IMR-90 (cell line): ENCODE measurements around the gene CCNYL1.

Source experiments
- CHD1 ChIP-seq: IDR thresholded peaks from 2 replicates; pipeline ENCODE4 v1.6.1; 2012; ENCODE audit warnings: low read depth, low read length, improper control_type of control experiment
- MAZ ChIP-seq: IDR thresholded peaks from 2 replicates; pipeline ENCODE4 v1.6.1; 2012; ENCODE audit warnings: low read depth, mild to moderate bottlenecking, low read length, improper control_type of control experiment, moderate library complexity, borderline replicate concordance
- POLR2A ChIP-seq: IDR thresholded peaks from 2 replicates; pipeline ENCODE4 v1.6.1; 2012; ENCODE audit warnings: mild to moderate bottlenecking, low read depth, low read length
- RFX5 ChIP-seq: IDR thresholded peaks from 2 replicates; pipeline ENCODE4 v1.8.0; 2012; ENCODE audit warnings: low read depth, mild to moderate bottlenecking, low read length, moderate library complexity
- TF ChIP-seq, protein P1 (sequence below): conservative IDR thresholded peaks from 2 replicates; pipeline ENCODE4 v1.5.1; 2012; ENCODE audit warnings: mild to moderate bottlenecking, low read depth, low read length, improper control_type of control experiment

DNA sequence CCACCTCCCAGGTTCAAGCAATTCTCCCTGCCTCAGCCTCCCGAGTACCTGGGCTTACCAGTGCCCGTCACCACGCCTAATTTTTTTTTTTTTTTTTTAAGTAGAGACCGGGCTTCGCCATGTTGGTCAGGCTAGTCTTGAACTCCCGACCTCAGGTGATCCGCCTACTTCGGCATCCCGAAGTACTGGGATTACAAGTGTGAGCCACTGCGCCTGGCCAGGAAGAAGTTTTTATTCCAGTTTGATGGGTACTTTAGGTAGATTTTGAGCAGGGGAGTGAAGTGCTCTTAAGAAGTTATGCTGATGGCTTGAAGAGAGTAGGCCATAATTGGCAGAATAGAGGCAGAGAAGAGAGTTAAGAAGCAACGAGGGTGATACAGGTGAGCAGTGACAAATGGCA is 33.0 kb downstream of the CCNYL1 start:
- TF ChIP-seq RFX5 = no peak
- no peak for TF ChIP-seq POLR2A
- TF ChIP-seq, protein P1, sequence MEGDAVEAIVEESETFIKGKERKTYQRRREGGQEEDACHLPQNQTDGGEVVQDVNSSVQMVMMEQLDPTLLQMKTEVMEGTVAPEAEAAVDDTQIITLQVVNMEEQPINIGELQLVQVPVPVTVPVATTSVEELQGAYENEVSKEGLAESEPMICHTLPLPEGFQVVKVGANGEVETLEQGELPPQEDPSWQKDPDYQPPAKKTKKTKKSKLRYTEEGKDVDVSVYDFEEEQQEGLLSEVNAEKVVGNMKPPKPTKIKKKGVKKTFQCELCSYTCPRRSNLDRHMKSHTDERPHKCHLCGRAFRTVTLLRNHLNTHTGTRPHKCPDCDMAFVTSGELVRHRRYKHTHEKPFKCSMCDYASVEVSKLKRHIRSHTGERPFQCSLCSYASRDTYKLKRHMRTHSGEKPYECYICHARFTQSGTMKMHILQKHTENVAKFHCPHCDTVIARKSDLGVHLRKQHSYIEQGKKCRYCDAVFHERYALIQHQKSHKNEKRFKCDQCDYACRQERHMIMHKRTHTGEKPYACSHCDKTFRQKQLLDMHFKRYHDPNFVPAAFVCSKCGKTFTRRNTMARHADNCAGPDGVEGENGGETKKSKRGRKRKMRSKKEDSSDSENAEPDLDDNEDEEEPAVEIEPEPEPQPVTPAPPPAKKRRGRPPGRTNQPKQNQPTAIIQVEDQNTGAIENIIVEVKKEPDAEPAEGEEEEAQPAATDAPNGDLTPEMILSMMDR = no peak
- TF ChIP-seq CHD1 = no peak
- no peak for TF ChIP-seq MAZ
